GM10266 (cell line): ENCODE results near the gene IPO13.

Experiments
- DNase-seq: peaks from one replicate; pipeline ENCODE4 v3.0.0; 2012; ENCODE audit errors: extremely low spot score
- CTCF ChIP-seq: IDR thresholded peaks from 2 replicates; pipeline ENCODE4 v1.5.1; 2012; ENCODE audit warnings: mild to moderate bottlenecking, low read depth; ENCODE audit not compliant: control insufficient read depth, insufficient read depth; ENCODE audit errors: missing control alignments

Gene IPO13

GRCh38 chr1:43983253-43983899 lies 36.6 kb downstream of the IPO13 start:
- DNase-seq: no peak

GRCh38 chr1:43984855-43985254 lies 38.1 kb downstream of the IPO13 start:
- DNase-seq: no peak
- no peak for TF ChIP-seq CTCF

More at GRCh38 chr1:43983253-43983899, 36.6 kb downstream of the IPO13 start:
- no peak for TF ChIP-seq CTCF

GRCh38 chr1:43985984-43986595 lies 39.3 kb downstream of the IPO13 start:
- DNase-seq: no peak
- no peak for TF ChIP-seq CTCF

- no peak for DNase-seq
- TF ChIP-seq CTCF: no peak
These were observed 40.0 kb downstream of the IPO13 start for GRCh38 chr1:43986712-43987111.

- no peak for TF ChIP-seq CTCF
- DNase-seq: no peak
These were observed 40.6 kb downstream of the IPO13 start for GRCh38 chr1:43987159-43987902.

GRCh38 chr1:43990271-43991199 lies 43.8 kb downstream of the IPO13 start:
- DNase-seq: no peak

More at GRCh38 chr1:43990271-43991199, 43.8 kb downstream of the IPO13 start:
- TF ChIP-seq CTCF: no peak
